ENCODE results near the gene WASHC4.

Gene WASHC4, protein sequence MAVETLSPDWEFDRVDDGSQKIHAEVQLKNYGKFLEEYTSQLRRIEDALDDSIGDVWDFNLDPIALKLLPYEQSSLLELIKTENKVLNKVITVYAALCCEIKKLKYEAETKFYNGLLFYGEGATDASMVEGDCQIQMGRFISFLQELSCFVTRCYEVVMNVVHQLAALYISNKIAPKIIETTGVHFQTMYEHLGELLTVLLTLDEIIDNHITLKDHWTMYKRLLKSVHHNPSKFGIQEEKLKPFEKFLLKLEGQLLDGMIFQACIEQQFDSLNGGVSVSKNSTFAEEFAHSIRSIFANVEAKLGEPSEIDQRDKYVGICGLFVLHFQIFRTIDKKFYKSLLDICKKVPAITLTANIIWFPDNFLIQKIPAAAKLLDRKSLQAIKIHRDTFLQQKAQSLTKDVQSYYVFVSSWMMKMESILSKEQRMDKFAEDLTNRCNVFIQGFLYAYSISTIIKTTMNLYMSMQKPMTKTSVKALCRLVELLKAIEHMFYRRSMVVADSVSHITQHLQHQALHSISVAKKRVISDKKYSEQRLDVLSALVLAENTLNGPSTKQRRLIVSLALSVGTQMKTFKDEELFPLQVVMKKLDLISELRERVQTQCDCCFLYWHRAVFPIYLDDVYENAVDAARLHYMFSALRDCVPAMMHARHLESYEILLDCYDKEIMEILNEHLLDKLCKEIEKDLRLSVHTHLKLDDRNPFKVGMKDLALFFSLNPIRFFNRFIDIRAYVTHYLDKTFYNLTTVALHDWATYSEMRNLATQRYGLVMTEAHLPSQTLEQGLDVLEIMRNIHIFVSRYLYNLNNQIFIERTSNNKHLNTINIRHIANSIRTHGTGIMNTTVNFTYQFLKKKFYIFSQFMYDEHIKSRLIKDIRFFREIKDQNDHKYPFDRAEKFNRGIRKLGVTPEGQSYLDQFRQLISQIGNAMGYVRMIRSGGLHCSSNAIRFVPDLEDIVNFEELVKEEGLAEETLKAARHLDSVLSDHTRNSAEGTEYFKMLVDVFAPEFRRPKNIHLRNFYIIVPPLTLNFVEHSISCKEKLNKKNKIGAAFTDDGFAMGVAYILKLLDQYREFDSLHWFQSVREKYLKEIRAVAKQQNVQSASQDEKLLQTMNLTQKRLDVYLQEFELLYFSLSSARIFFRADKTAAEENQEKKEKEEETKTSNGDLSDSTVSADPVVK

DNA sequence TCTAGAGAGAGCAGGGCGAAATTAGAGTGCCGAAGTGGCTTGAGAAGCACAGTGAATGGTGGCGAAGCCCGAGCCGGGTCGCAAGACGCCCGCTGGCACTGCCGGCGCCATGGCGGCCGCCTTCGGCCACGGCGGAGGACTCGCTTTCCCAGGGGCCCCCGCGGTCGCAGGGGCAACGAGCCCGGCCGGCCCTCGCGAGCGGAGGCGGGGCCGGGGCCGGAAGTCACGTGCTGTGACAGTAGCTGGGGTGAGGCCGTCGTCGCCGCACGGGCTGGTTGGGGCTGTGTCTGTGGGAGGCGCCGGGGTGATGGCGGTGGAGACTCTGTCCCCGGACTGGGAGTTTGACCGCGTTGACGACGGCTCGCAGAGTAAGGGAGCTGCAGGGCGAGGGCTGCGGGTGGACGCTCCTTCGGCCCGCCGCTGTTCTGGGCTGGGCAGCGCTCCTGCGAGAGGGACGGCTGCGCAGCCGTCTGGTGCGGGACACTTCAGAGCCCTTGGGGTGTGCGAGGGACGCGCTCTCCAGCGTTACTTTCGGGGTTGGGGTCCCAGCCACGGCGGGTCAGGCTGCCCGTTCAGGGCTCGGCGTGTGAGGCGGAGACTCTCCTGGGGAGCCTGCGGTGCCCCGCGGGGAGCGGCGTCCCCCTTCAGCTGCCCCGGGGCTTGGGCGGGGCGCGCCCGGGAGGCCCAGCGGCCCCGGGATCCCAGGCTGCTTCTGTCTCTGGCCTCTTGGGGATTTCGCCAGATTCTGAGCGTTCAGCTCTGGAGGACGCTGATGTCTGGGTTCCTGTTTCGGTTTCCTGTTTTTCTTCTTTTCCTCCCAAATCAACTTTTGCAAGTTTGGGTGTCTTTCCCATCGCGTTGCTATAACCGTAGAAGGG, at the start of gene WASHC4:
Gene WASHC4, plus strand, starts transcription at position 238 of the 878 bp plus-strand sequence. Its CDS starts 70 bp downstream, at position 308.
- peak; percentile 94 for DNase-seq

DNA sequence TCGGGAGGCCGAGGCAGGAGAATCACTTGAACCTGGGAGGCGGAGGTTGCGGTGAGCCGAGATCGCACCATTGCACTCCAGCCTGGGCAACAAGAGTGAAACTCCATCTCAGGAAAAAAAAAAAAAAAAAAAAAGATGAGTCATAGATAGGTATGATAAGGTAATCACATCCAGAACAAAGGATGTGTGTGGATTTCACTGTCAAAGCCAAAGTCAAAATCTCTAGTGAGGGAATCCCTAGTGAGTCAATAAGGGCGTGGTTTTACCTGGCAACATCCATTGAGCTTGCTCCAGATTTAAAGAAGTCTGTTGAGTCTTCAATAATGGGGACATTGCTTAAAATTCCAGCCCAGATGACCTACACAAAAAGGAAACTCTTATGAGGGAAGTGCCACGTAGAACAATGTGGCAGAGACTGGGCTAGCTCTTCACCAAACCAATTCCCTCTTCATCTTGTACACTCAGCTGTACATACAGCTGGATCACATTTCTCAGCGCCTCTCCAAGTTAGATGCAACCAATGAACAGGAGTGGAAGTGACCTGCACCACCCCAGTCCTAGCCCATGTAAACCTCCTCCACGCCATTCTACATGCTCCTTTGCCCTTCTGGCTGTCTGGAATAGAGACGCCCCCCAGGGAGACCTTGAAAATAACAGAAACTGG, 46.7 kb upstream of the WASHC4 start:
- DNase-seq: no peak

DNA sequence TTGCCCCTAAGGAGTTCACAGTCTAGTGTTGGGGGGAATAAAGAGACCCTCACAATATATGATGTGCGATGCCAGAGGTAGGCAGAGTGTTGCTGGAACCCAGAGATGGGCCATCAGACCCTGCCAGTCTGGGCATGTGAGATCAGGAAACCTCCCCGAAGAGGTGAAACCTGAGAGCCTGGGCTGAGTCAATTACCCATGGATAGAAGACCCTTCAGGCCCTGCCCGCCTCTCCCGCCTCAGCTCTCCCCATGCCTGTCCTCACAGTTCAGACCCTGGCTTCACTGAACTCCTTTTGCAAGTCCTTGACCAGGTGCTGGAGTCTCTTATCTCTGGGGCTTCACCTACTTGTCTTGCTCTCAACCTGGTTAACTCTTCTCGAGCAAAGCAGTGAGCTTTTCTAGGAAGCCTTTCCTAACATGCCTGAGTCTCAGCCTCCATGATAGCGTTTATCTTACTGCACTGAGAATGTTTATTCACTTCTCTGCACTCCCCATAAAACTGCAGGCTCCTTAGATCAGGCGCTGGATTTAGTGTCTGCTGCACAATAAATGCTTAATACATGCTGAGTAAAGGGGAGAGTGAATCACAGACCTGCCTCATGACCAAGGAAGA, 42.9 kb upstream of the WASHC4 start:
- DNase-seq: no peak

DNA sequence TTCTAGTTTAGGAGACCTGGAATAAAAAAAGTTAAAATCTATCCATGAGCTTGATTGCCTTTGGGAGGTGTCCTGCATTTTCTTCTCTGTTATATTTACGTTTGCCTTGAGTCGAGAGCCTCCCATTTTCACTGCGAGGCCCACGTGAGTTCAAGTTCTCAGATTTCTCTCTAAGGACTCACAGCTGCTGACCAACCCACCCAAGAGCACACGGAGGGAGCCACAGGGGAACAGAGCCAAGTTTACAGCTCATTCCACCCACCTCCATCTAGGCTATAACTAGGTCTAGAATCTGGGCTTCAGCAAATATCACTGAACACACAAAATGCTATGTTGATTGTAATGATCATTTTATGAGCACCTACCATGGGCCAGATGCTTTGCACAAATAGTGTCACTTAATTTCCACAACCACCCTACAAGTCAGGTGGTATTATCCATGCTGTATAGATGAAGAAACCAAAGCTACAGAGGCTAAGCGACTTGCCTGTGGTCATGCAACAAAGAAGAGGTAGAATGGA, 40.0 kb upstream of the WASHC4 start:
- DNase-seq: no peak

DNA sequence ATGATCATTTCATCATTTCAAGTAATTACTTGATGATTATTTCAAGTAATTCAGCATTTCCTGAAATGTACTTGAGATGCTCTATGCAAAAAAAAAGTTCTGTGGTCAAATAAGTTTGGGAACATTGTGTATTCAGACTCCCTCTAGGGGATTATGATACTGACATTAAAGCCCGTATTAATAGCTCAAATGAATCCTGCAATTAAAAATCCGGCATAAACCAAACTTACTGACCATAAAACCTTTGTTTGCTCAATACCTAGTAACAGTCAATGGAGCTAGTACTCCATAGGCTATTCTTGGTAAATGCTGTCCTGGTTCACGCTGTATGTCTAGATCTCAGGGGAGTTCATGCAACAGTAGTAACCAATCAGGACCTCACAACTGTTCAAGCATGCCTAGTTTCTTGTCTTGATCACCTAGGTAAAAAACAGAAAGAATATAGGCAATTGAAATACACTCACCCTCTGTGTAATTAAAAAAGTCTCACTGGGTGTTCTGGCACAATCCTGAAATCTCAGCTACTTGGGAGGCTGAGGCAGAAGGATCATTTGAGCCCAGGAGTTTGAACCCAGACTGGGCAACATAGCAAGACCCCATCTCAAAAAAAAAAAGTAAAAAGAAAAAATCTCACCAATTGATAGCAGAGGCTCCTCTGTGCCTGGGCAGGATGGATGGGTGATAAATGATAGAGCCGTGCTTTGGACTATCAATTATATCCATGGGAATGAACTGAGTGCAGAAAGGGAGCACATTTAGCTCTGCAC, 37.4 kb upstream of the WASHC4 start:
- DNase-seq: no peak

DNA sequence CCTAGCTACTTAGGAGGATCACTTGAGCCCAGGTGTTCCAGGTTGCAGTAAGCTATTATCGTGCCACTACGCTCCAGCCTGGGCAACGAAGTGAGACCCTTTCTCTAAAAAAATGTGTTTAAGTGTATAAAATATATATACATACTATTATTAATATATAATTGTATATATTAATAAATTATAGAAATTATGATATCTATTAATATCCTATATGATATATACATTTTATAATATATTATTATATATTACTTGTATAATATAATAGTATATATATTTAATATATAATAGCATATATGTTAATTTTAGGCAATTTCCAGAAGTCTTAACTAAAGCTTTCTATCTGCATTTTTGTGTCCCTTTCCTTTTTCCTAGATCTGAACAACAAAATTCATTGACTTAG, 35.5 kb upstream of the WASHC4 start:
- no peak for DNase-seq

DNA sequence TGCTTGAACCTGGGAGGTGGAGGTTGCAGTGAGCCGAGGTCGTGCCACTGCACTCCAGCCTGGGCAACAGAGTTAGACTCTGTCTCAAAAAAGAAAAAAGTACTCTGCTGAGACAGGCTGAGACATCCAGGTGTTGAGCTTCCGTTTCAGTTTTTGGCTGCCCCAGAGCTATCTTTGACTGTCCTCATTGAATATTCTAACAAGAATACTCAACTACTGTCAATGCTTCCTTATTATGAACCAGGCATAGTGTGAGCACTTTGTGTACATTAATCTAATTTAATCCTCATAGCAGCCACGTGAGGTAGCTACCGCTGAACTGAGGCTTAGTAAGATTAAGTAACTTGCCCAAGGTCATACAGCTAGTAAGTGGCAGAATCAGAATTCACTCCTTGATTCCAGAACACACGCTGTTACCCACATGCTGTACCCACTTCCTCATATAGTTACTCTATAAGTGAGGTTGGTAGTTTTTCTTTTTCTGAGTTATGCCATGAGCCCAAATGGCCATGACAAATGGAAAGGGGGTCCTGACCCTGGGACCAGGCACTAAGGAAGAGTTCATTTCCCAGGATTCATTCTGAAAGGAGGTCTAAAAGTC, 34.5 kb upstream of the WASHC4 start:
- DNase-seq: no peak

DNA sequence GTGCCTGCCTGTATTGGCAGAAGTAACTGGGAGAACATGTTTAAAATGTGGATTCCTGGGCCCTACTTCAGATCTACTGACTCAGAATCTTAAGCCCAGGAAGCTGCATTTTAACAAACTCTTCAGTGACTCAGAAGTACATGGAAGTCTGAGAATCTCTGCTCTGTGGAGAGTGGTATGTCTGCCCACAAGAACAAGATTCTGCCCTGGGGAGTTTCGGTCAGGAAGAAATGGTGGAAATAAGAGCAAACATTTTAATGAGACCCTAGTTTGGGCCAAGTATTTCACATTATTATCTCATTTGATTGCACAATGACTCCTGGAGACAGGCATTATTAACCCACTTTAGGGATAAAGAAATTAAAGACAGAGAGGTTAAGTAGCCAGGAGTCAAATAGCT, 31.4 kb upstream of the WASHC4 start:
- no peak for DNase-seq

DNA sequence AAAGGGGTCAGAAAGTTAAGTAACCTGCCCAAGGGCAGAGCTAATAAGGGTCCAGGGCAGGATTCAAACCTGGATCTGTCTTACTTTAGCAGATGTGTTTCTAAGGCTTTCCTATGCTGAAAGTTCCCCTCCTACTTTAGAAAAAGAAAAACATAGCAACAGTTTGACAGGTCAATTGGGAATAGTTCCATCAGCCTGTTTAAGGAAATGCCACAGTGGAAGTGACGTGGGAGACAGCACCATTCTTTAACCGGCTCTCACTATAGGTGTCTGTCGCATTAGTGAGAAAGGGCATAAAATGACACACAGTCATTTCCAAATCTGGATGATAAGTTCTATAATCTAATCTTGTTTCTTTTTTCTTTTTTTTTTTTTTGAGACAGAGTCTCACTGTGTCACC, 30.6 kb upstream of the WASHC4 start:
- no peak for DNase-seq

DNA sequence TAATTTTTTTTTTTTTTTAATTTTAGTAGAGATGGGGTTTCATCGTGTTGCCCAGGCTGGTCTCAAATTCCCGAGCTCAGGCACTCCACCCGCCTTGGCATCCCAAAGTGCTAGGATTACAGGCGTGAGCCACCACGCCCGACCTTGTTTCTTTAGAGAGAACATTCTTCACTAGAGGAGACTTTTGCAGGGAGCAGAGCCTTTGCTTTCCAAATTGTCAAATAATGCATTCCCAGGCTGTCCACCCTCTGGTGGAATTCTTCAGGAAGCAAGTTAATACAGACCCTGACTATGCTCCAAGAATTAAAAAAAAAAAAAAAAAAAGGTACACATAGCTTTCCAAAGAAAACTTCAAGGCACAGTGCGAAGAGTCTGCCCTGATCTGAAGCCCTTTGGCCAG, 30.1 kb upstream of the WASHC4 start:
- DNase-seq: no peak

DNA sequence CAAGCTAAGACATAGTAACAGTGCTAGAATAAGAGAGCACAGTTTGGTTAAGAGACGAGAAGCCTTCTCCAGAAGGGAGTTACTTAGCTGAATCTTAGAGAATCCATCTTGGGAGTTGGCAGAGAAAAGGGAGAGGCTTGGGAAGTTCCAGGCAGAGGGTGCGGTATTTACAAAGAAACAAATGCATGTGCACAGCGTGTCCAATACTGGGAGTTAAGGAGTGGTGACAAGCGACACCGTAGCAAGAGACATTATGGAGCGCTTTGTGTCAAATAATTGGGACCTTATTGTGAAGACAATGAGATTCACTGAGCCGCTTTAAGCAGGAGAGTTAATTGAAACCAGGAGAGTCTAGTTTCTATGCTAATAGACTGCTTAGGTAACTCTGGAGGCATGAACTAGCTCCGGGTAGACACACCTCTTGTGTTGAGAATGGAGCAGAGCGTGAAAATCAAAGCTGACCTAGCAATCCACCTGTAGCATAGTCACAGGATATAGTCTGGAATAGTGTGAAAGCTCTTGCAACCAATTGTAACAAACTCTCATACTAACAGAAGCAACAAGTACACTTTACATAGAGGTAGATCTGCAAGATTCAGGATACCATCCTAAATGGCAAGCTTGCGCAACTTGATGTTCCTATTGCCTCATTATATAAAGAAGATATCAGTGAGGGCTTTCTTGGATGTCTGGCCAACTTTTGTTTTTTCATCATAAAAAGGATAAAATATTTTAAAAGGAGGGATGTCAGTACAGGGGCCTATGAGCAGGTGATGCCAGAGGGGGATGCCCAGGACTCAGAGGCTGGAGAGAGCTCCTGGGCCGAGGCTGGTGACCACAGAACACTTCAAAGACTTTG, 28.6 kb upstream of the WASHC4 start:
- no peak for DNase-seq

DNA sequence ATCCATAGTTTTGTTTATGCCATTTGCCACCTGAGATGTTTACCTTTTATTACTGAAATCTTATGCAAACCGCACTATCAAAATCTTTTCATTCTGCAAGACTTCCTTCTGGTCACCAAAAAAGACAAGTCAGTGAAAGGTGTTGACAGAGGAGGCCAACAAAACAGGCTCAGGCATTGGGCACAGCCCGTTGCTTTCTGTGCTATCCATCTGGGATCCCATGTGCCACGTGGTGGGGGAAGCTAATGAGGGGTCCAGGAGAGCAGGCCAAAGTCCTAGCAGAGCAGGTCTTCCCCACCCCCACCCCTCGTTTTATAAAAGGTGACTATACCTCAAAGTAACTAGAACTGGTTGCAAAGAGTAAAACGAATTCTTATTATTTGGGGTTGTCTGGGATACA, 24.5 kb upstream of the WASHC4 start:
- no peak for DNase-seq

DNA sequence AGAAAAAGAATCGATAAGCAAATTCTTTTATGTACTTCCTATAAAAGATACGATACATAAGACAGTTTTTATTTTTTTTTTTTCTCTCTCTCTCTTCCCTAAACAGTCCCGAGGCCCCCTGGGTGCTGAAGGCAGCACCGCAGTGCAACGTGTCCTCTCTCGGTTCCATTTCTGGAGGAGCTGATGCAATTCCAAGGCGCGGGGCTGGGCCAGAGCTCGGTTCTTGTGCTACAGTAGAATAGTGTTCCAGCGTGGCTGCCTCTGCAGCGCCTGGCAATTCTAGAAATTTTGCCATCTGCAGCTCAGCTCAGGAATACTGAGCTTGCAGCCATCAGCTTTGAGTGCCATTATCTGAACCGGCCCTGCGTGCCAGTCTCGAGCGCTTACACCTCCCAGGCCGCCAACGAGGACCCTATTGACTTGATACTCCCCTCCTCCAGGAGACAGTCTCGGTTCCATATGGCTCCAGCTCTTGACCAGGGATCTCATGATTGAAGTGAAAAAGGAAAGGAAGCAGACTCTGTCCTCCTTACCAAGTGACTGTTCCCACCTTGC, 23.9 kb upstream of the WASHC4 start:
- peak; percentile 34 for DNase-seq

DNA sequence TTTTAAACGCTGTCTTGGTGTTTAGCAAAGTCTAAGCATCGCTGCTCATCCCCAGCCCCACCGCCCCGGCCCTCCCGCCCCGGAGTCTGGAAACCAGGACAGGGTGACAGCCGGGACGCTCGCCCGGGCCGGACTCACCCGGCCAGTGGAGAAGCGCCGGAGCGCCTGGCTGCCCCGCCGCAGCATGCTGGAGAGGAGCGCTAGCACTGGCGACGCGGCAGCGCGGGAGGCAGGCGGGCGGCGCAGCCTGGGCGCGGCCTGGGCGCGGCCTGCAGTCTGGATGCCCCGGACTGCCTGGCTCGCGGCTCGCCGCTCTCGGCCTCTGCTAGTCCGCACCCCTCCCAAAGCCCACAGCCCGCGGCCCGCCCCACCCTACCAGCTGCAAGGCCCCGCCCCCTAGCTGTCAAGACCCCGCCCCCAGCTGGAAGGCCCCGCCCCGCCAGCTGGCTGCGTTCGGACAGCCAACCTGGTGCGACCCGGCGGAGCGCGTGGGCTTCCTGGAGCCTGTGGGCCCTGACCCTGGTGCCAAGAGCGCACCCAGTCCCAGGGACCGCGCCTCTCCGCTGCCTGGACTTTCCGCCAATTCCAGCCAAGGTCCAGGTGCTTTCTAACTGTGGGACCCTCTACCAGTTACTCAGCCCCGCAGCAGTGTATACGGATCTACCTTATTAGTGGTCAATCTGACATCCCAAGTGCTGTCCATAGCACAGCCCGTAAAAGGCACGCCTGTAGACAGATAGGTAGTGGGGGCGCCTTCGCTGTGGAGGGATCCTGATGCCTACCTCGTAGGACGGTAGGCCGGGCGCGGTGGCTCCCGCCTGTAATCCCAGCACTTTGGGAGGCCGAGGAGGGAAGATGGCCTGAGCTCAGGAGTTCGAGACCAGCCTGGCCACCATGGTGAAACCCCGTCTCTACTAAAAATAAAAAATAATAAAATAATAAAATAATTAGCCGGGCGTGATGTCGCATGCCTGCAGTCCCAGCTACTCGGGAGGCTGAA, 23.0 kb upstream of the WASHC4 start, which contains the start of gene ALDH1L2:
Gene ALDH1L2, minus strand, starts transcription at position 208 of the 1,000 bp plus-strand sequence. Its CDS starts 22 bp downstream, at position 186.
- DNase-seq: peak; percentile 82

DNA sequence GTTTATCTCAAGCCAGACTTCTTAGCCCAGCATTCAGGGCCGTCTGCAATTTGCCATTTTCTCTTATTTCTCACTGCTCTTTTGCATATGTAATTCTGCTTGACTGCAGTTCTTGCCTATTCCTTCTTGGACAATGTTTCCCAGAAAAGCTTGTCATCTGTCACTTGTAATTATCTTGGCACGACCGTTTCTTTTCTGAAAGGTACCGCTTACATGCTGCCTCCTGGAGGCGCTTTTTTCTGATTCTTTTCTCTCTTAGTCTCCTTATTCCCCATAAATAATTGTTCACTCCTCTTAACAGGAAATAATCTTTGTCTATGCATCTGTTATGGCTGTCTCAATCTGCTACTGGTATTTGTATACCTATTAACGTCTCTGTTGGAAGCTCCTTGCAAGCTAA, 22.0 kb upstream of the WASHC4 start:
- no peak for DNase-seq

DNA sequence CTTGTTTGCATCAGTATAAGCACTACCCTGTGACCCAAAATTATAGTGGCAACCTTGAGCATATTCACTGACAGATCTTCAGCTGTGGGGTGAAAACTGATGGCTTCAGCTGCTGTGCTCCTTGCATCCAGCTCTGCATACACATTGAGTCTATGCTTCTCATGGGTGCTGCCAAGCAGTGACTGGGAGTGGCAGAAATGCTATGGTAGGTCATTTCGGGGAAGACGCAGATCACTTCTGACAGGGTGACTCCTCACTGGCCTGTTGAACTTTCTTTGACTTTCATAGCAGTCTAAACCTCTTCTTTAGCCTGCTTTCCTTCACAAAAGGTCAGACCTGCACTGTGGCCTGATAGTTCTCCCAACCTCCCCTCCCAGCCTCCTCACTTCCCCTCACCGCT, 17.7 kb upstream of the WASHC4 start:
- DNase-seq: no peak

DNA sequence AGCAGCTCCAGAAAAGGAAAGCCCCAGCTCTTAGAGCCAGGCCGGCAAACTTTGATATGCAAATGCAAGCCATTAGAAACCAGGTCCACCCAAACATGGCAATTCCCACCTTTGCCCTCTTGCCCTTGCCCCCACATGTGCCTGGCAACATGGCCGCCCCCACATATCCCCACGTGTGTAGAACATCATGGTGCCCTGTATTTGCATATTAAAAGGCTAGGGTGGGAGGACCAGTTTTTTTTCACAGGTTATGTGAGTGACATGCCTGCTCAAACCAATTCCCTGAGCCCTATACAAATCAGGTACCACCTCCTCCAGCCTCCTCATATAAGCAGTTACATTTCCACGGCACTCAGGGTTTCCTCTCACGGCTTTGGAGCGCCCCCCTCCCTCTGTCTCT, 17.2 kb upstream of the WASHC4 start:
- no peak for DNase-seq
